ENCODE data around the gene LAGE3. TPM values are rescaled to one million over a fixed set of nuclear protein-coding genes. Genes with fewer than 3 reads are reported as not detected.

Gene LAGE3
- total RNA-seq, 1 experiment from 2014 or later = 175 TPM

- Histone ChIP-seq H3K4me1 (ENCODE audit: control insufficient read depth, insufficient read depth, low read length) (no peaks in the 10 kb centered on the region), H3K27ac (ENCODE audit: low read length) (no peak overlapping the region), H3K27me3 (ENCODE audit: control insufficient read depth, insufficient read depth, low read length) (no peaks in the 10 kb centered on the region), H3K9me3 (ENCODE audit: control insufficient read depth, insufficient read depth, low read depth, low read length) (no peaks in the 10 kb centered on the region), H3K36me3 (ENCODE audit: control insufficient read depth, insufficient read depth, low read length) (no peaks in the 10 kb centered on the region), H3K4me3 (ENCODE audit: low read depth in 2 of 2, low read length in 2 of 2) (no peak overlapping the region)
- no peak for DNase-seq (ENCODE audit: low read depth, low spot score)
- ChIA-PET POLR2A (no interaction called here), CTCF (no interaction called here)
- in situ Hi-C loops (cut with HindIII; ENCODE audit: low pct_unique_long_range_greater_than_20kb, low sequenced_read_pairs) (no loop called here), intact Hi-C loops (cut with micrococcal nuclease; ENCODE audit: unreplicated experiment) (no loop called here)
- BruUV-seq (replicated peaks) = no TSS peak
- TF ChIP-seq POLR2AphosphoS5 (IDR thresholded peaks at IDR 0.05; ENCODE audit: low read depth, low read length) (no peak), SIN3A (IDR thresholded peaks at IDR 0.05; ENCODE audit: borderline replicate concordance, insufficient read depth, low read depth, low read length) (no peak), REST (IDR thresholded peaks at IDR 0.05; ENCODE audit: insufficient read depth in 1 of 2, low read depth in 2 of 2, low read length in 1 of 2) (no peak), TCF7L2 (IDR thresholded peaks at IDR 0.05; ENCODE audit: low read depth, low read length) (no peak), CTCF (IDR thresholded peaks at IDR 0.05) (no peak)
- no peak for ATAC-seq
Observed at GRCh38 chrX:154469880-154470279, 9.2 kb downstream of the LAGE3 start.

GRCh38 chrX:154469114-154469513 lies 10.0 kb downstream of the LAGE3 start:
- Histone ChIP-seq H3K4me1 (ENCODE audit: control insufficient read depth, insufficient read depth, low read length) (no peaks in the 10 kb centered on the region), H3K27ac (ENCODE audit: low read length) (no peak overlapping the region), H3K36me3 (ENCODE audit: control insufficient read depth, insufficient read depth, low read length) (no peaks in the 10 kb centered on the region), H3K9me3 (ENCODE audit: control insufficient read depth, insufficient read depth, low read depth, low read length) (no peaks in the 10 kb centered on the region), H3K4me3 (ENCODE audit: low read depth in 2 of 2, low read length in 2 of 2) (no peak overlapping the region), H3K27me3 (ENCODE audit: control insufficient read depth, insufficient read depth, low read length) (no peaks in the 10 kb centered on the region)
- intact Hi-C loops (cut with micrococcal nuclease; ENCODE audit: unreplicated experiment) (no loop called here), in situ Hi-C loops (cut with HindIII; ENCODE audit: low pct_unique_long_range_greater_than_20kb, low sequenced_read_pairs) (no loop called here)
- TF ChIP-seq CTCF (IDR thresholded peaks at IDR 0.05) = no peak
- no peak for TF ChIP-seq SIN3A (IDR thresholded peaks at IDR 0.05; ENCODE audit: borderline replicate concordance, insufficient read depth, low read depth, low read length)
- no peak for TF ChIP-seq TCF7L2 (IDR thresholded peaks at IDR 0.05; ENCODE audit: low read depth, low read length)
- no peak for TF ChIP-seq REST (IDR thresholded peaks at IDR 0.05; ENCODE audit: insufficient read depth in 1 of 2, low read depth in 2 of 2, low read length in 1 of 2)
- no peak for TF ChIP-seq POLR2AphosphoS5 (IDR thresholded peaks at IDR 0.05; ENCODE audit: low read depth, low read length)
- no peak for DNase-seq (ENCODE audit: low read depth, low spot score)
- ChIA-PET POLR2A (no interaction called here), CTCF (no interaction called here)
- BruUV-seq (replicated peaks) = TSS peak; percentile 30
- no peak for ATAC-seq
